MV-4-11 (cell line): Measurements from ENCODE around the gene ATP6V0A1.
A peak's percentile ranks its signal among the peaks of the same experiment; 100 is the strongest.
"Not testable (repeated sequence)": the region's sequence is repeated elsewhere in the genome, so short reads cannot be mapped to it uniquely, and the experiment has no call there.

Experiments used
- DNase-seq: peaks from one replicate; lab custom pipeline; 2025; lab: John Stamatoyannopoulos, UW

Gene ATP6V0A1

DNA sequence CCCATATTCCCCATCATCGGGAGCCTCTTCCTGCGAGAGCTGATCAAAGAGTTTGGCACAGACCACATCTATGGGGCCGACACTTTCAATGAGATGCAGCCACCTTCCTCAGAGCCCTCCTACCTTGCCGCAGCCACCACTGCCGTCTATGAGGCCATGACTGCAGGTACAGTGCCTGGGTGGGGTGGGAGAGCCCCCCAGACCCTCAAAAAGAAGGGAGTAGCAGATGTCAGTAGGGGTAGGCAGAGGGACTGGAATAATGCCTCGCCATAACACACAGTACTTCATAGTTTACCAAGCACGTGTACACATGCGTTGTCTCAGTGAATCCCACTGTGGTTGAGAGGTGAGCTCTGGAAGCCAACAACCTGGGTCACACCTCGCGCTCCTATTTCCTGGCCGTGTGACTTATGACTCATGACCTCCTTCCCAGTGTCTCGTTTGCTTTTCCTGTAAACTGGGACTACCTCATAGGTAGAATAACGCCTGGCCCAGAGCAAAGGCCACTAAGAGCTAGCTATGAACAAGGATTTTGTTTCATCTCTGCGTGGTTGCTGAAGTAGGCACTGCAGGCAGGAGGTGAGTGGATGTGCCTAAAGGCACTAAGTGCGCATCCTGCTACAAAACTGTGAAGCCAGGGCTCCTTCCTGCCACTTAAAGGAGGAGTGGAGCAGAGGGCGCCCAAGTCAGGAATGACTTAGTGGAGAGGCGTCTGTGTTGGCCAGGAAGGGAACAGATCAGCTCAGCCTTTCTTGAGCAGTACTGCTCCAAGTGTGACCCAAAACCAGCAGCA, 82.6 kb downstream of the ATP6V0A1 start:
- DNase-seq: no peak

DNA sequence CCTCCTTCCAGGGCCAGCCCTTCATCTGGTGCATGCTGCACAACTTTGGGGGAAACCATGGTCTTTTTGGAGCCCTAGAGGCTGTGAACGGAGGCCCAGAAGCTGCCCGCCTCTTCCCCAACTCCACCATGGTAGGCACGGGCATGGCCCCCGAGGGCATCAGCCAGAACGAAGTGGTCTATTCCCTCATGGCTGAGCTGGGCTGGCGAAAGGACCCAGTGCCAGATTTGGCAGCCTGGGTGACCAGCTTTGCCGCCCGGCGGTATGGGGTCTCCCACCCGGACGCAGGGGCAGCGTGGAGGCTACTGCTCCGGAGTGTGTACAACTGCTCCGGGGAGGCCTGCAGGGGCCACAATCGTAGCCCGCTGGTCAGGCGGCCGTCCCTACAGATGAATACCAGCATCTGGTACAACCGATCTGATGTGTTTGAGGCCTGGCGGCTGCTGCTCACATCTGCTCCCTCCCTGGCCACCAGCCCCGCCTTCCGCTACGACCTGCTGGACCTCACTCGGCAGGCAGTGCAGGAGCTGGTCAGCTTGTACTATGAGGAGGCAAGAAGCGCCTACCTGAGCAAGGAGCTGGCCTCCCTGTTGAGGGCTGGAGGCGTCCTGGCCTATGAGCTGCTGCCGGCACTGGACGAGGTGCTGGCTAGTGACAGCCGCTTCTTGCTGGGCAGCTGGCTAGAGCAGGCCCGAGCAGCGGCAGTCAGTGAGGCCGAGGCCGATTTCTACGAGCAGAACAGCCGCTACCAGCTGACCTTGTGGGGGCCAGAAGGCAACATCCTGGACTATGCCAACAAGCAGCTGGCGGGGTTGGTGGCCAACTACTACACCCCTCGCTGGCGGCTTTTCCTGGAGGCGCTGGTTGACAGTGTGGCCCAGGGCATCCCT, 84.8 kb downstream of the ATP6V0A1 start:
- DNase-seq: no peak

DNA sequence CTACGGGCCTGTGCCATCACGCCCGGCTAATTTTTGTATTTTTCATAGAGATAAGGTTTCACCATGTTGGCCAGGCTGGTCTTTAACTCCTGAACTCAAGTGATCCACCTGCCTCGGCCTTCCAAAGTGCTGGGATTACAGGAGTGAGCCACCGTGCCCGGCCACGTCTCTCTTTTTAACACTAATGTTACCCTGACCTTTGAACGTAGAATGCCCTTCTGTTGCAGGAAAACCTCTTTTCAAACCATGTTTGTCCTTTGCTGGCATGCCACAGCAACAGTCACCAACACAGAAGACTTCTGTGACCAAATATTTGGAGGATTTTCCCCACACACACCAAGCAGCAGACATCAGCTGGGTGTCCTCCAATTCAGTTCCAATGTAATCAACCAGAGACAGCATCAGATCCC, 86.2 kb downstream of the ATP6V0A1 start:
- no peak for DNase-seq

DNA sequence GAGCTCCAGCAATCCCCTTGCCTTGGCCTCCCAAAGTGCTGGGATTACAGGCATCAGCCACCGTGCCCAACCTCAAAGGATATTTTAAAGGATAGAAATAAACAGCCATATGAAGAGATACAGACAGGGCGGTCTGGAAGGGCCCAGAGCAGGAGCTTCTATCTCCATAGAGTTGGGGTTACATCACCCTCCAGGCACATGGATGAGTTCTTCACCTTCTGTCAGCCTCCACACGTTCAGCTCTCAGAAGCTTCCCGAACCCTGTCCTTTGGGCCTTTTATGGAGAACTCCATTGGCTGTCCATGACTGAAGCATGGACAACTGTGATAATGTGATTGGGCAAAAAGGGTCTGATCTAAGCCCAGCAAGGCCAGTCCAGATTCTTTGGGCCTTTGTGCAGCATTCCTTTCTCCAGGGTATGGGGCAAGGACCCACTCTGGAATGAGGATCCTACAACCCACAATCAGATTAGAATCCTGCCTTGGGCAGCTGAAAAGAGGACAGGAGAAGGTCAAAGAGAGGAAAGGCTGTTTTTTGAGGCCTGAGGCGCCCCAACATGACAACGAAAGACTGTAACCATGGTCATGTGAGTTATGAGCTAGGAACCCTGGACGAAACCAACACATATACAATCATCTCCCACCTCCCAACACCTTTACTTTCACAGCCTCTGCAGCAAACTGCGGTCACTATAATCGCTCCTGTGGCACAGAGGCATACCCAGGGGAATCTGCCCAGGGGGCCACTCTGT, 87.3 kb downstream of the ATP6V0A1 start:
- DNase-seq: not testable (repeated sequence)

DNA sequence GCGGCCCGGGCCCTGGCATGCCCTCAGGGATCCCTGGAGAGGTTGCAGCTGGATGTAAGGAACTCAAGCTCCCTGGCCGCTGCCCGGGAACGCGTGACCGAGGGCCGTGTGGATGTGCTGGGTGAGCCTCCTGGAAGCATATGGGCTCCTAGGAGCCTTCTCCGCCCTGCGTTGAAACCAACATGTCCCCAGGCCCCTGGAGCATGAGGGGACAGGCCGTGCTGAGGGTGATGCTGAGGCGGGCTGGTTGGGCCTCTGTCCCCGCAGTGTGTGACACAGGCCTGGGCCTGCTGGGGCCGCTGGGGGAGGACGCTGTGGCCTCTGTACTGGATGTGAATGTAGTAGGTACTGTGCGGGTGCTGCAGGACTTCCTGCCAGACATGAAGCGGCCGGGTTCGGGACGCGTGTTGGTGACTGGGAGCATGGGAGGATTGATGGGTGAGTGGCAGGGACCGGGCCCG, 88.4 kb downstream of the ATP6V0A1 start:
- no peak for DNase-seq

DNA sequence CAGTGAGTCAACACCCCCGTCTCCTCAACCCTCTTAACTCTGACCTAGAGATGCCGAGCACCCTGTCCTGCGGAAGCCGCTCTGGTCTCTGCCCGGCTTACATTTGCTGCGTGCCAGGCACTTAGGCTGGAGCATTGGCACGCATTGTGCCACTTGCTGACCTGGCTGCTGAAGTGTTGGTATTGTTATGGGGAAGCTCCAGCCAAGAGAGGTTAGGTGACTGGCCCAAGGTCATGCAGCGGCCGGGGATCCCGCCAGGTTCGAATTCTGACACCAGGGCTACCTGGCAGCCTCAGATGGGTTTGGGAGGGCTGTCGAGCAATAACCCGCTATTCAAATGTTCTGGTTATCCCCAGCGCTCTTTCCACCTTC, 89.0 kb downstream of the ATP6V0A1 start:
- DNase-seq: no peak

DNA sequence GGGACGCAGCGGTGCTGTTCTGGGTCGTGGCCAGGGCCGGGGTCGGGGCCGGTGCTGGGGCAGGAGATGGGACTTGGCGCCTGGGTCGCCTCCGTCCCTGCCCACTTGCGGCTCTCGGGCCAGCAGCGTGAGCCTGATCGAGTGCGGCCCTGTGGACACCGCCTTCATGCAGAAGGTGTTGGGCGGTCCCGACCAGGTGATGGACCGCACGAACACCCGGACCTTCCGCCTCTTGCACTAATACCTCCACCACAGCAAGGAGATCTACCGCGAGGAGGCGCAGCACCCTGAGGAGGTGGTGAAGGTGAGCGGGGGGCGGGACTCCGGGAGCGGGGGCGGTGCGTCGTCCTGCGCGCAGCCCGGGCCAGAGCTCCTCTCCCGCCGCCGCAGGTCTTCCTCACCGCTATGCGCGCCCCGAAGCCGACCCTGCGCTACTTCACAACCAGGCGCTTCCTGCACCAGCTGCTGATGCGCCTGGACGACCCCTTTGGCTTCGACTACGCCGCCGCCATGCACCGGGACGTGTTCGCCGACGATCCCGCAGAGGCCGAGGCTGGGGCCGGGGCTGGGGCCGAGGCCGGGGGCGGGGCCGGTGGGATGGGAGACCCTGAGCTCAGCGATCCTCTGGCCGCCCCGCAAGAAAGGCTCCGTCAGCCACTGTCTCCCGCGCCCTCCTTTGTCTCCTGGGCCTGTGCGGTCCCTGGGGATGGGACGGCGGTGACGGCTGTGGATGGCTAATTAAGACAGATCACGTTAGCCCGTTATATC, 89.6 kb downstream of the ATP6V0A1 start:
- no peak for DNase-seq

DNA sequence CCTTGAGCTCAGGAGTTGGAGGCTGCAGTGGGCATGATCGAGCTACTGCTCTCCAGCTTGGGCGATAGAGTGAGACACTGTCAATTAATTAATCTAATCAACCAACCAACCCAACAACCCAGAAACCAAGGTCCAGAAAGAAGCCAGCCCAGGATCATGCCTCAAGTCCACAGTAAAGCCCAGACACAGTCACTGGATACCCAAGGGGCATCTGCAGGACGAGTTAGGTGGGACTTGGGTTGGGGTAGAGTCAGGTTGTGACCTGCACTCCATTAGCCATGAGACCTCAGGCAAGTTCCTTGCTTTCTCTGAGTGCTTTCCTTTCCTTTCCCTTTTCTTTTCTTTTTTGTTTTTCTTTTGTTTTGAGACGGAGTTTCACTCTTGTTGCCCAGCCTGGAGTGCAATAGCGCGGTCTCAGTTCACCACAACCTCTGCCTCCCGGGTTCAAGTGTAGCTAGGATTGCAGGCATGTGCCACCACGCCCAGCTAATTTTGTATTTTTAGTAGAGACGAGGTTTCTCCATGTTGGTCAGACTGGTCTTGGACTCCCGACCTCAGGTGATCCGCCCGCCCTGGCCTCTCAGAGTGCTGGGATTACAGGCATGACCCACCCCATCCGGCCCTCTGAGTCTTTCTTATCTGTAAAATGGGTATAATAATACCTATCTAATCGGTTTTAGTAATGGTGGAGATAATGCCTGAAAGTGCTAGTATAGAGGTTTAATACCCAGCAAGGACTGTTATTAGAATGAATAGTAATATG, 90.5 kb downstream of the ATP6V0A1 start:
- no peak for DNase-seq

DNA sequence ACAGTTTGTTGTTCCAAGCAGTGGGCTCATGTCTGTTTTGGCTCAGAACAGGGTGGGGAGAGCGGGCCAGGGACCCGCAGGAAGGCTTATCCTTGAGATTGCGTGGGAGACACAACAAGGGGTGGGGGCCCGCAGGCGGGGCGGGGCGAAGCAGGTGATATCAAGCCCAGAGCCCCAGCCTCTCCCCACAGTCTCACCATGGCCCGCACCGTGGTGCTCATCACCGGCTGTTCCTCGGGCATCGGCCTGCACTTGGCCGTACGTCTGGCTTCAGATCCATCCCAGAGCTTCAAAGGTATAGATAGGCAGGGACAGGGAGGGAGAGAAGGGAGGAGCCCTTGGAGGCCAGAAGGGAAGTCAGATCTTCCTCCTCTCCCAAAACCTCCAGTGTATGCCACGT, 94.1 kb downstream of the ATP6V0A1 start, which contains the start of gene HSD17B1:
HSD17B1 (plus strand) TSS at position 188 of the 400 bp plus-strand sequence; CDS start at position 199, 11 bp downstream.
- not testable (repeated sequence) for DNase-seq

DNA sequence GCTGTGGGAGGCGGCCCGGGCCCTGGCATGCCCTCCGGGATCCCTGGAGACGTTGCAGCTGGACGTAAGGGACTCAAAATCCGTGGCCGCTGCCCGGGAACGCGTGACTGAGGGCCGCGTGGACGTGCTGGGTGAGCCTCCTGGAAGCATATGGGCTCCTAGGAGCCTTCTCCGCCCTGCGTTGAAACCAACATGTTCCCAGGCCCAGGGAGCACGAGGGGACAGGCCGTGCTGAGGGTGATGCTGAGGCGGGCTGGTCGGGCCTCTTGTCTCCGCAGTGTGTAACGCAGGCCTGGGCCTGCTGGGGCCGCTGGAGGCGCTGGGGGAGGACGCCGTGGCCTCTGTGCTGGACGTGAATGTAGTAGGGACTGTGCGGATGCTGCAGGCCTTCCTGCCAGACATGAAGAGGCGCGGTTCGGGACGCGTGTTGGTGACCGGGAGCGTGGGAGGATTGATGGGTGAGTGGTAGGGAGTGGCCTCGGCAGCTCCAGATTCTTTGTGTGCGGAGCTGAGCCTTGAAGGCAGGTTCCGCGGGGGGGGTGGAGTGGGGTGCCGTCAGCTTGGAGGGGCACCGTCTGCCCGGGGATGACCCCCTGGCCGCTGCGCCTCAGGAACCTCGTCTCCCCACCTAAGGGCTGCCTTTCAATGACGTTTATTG, 94.6 kb downstream of the ATP6V0A1 start:
- no peak for DNase-seq

DNA sequence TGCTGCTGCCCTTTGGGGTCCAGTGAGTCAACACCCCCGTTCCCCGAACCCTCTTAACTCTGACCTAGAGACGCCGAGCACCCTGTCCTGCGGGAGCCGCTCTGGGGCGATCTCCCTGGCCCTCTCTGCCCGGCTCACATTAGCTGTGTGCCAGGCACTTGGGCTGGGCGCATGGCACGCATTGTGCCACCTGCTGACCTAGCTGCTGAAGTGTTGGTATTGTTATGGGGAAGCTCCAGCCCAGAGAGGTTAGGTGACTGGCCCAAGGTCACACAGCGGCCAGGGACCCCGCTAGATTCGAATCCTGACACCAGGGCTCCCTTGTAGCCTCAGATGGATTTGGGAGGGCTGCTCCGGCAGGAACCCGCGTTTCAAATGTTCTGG, 95.2 kb downstream of the ATP6V0A1 start:
- no peak for DNase-seq

DNA sequence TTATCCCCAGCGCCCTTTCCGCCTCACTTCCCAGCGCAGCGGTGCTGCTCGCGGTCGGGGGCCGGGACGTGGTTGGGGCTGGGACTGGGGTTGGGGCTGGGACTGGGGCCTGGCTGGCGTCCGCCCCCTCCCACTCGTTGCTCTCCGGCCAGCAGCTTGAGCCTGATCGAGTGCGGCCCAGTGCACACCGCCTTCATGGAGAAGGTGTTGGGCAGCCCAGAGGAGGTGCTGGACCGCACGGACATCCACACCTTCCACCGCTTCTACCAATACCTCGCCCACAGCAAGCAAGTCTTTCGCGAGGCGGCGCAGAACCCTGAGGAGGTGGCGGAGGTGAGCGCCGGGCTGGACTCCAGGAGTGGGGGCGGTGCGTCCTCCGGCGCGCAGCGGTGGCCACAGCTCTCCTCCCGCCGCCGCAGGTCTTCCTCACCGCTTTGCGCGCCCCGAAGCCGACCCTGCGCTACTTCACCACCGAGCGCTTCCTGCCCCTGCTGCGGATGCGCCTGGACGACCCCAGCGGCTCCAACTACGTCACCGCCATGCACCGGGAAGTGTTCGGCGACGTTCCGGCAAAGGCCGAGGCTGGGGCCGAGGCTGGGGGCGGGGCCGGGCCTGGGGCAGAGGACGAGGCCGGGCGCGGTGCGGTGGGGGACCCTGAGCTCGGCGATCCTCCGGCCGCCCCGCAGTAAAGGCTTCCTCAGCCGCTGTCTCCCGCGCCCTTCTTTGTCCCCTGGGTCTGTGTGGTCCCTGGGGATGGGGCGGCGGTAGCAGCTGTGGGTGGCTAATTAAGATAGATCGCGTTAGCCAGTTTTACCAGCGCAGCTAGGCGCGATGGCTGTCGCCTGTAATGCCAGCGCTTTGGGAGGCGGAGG, 95.8 kb downstream of the ATP6V0A1 start:
- peak; percentile 75 for DNase-seq

DNA sequence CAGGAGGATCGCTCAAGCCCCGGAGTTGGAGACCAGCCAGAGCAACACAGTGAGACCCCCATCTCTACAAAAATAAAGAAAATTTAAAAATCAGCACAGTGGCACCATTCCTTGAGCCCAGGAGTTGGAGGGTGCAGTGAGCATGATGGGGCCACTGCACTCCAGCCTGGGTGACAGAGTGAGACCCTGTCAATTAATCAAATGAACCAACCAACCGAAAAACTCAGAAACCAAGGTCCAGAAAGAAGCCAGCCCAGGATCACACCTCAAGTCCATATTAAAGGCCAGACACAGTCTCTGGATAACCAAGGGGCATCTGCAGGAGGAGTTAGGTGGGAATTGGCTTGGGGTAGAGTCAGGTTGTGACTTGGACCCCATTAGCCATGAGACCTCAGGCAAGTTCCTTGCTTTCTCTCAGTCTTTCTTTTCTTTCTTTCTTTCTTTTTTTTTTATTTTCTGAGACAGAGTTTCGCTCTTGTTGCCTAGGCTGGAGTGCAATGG, 96.5 kb downstream of the ATP6V0A1 start:
- no peak for DNase-seq

DNA sequence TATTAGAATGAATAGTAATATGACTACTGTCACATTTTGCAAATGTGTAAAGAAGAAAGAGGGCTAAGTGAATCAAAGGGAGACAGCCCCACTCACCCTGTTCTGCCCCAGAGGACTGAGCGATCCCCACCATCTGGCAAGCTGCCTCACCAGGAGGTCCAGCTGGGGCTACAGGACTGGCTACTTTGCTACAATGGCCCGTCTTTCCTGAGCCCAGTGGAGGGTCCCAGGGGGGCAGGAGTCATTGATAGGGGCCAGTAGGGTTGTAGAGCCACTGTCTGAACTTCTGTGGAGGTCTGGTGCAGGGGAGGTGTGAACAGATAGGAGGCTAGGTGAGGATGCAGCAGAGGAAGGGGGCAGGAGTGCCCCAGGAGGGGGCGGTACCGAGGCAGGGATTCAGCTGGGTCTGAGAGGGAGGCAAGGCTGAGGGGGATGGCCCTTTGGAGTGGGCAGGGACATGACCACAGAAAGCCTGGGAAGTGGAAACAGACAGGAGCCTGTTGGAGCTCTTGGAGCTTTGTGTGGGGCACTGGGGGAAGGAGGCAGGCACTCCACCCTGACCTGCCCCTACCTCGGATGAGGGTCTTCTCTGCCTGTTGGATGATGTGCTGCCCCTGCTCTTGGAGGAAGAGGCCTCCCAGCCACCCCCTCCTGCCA, 97.4 kb downstream of the ATP6V0A1 start:
- DNase-seq: not testable (repeated sequence)

DNA sequence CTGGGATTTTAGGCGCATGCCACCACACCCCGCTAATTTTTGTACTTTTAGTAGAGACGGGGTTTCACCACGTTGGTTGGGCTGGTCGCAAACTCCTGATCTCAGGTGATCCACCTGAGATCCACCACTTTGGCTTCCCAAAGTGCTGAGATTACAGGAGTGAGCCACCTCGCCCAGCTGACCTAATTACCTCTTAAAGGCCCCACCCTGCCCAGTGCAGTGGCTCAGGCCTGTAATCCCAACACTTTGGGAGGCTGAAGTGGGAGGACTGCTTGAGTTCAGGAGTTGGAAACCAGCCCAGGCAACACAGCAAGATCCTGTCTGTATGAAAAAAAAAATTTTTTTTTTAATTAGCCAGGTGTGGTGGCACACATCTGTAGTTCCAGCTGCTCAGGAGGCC, 100.4 kb downstream of the ATP6V0A1 start:
- DNase-seq: no peak

DNA sequence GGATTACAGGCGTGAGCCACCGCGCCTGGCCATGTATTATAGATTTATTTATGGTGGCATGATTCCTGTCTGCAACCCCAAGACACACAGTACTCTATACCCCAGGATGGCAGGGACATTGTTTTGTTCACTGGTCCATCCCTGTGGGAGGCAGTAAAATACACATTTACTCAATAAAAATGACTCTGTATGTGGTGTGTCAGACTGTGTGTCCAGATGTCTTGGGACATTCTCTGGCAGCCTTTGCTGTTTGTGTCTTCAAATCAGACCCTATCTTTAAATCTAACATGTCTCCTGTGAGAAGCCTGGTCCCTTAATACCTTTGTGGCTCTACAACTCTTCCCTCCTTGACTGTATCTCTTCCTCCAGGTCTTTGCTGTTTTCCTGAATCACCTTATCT, 101.6 kb downstream of the ATP6V0A1 start:
- DNase-seq: no peak

DNA sequence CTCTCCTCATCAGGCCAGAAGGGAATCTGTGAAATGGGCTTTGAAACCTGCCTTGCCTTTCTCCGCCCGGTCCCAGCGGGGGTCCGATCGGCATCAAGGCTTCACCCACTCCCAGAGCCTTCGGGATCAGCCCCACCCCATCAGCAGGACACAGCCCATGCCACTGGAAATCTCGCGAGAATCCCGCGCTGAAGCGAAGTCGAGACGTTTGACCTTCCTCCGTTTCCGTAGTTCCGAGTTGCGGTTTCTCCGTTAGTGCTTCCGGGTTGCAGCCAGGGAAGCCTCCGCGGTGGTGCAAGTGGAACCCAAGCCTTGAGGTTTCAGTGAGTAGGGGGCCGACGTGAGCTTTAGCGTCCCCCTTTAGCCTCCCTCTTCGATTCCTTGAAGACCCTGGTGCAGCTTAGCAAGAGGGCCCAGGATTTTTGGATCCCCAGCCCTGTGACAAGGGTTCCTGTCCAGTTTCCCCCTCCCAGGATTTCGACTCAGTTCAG, 103.3 kb downstream of the ATP6V0A1 start, which contains the start of gene COASY:
COASY (plus strand) TSS at position 252 of the 491 bp plus-strand sequence. CDS start 475 bp downstream, outside the sequence.
- DNase-seq: peak; percentile 94
